ENCODE data around the gene ABCC11.

Gene ABCC11

GRCh38 chr16:48157302-48157701 lies 90.0 kb downstream of the ABCC11 start:
- POLR2A ChIA-PET = no interaction called here
- no peak for DNase-seq (ENCODE audit: extremely low spot score)
- TF ChIP-seq L3MBTL2 (conservative IDR thresholded peaks at IDR 0.05) (no peak), LEF1 (IDR thresholded peaks at IDR 0.05; ENCODE audit: borderline replicate concordance) (no peak), NFRKB (IDR thresholded peaks at IDR 0.05) (no peak), HDGF (IDR thresholded peaks at IDR 0.05; ENCODE audit: borderline replicate concordance) (no peak)
- CTCF ChIA-PET = interaction anchor here (0.9 kb wide), 1 partner anchor 17 kb away, joined by 3 read pairs; no protein-coding TSS in a partner anchor

- POLR2A ChIA-PET = no interaction called here
- TF ChIP-seq HDGF (IDR thresholded peaks at IDR 0.05; ENCODE audit: borderline replicate concordance) (no peak), L3MBTL2 (conservative IDR thresholded peaks at IDR 0.05) (peak; percentile 74)
- peak; percentile 78 for DNase-seq (ENCODE audit: extremely low spot score)
- CTCF ChIA-PET = interaction anchor here (0.9 kb wide), 1 partner anchor 17 kb away, joined by 3 read pairs; no protein-coding TSS in a partner anchor
These were observed 90.5 kb downstream of the ABCC11 start for GRCh38 chr16:48156790-48157209.

GRCh38 chr16:48155926-48156789 lies 91.2 kb downstream of the ABCC11 start, which contains the start of gene ABCC12:
ABCC12 (minus strand) TSS chr16:48155993; CDS start chr16:48146424, 9,569 bp downstream.
- ChIA-PET CTCF (interaction anchor here (0.6 kb wide), 1 partner anchor 204 kb away, joined by 3 read pairs; no protein-coding TSS in a partner anchor), POLR2A (no interaction called here)
- DNase-seq (ENCODE audit: extremely low spot score) = no peak
- TF ChIP-seq SUZ12 (IDR thresholded peaks at IDR 0.05) (no peak), L3MBTL2 (conservative IDR thresholded peaks at IDR 0.05) (no peak), ARNT (IDR thresholded peaks at IDR 0.05) (no peak), NFRKB (IDR thresholded peaks at IDR 0.05) (no peak), HDGF (IDR thresholded peaks at IDR 0.05; ENCODE audit: borderline replicate concordance) (no peak), SP1 (IDR thresholded peaks at IDR 0.05) (no peak), CTBP1 (IDR thresholded peaks at IDR 0.05; ENCODE audit: borderline replicate concordance) (no peak), PKNOX1 (IDR thresholded peaks at IDR 0.05) (no peak), FOXM1 (IDR thresholded peaks at IDR 0.05; ENCODE audit: borderline replicate concordance) (no peak), BHLHE40 (IDR thresholded peaks at IDR 0.05; ENCODE audit: borderline replicate concordance) (no peak), ELF4 (IDR thresholded peaks at IDR 0.05) (no peak), FOXK2 (IDR thresholded peaks at IDR 0.05) (no peak), FOXA1 (IDR thresholded peaks at IDR 0.05) (no peak), ZNF384 (IDR thresholded peaks at IDR 0.05) (no peak), TARDBP (IDR thresholded peaks at IDR 0.05) (no peak), LEF1 (IDR thresholded peaks at IDR 0.05; ENCODE audit: borderline replicate concordance) (no peak)

GRCh38 chr16:48153774-48154173 lies 93.6 kb downstream of the ABCC11 start:
- ChIA-PET POLR2A (no interaction called here), CTCF (no interaction called here)
- no peak for TF ChIP-seq FOXM1 (IDR thresholded peaks at IDR 0.05; ENCODE audit: borderline replicate concordance)
- TF ChIP-seq HDGF (IDR thresholded peaks at IDR 0.05; ENCODE audit: borderline replicate concordance) = no peak
- no peak for TF ChIP-seq SUZ12 (IDR thresholded peaks at IDR 0.05)
- no peak for TF ChIP-seq SP1 (IDR thresholded peaks at IDR 0.05)
- no peak for TF ChIP-seq FOXA1 (IDR thresholded peaks at IDR 0.05)
- no peak for TF ChIP-seq NFRKB (IDR thresholded peaks at IDR 0.05)
- TF ChIP-seq ARNT (IDR thresholded peaks at IDR 0.05) = no peak
- TF ChIP-seq FOXK2 (IDR thresholded peaks at IDR 0.05) = no peak
- TF ChIP-seq BHLHE40 (IDR thresholded peaks at IDR 0.05; ENCODE audit: borderline replicate concordance) = no peak
- no peak for TF ChIP-seq LEF1 (IDR thresholded peaks at IDR 0.05; ENCODE audit: borderline replicate concordance)
- TF ChIP-seq L3MBTL2 (conservative IDR thresholded peaks at IDR 0.05) = no peak
- no peak for TF ChIP-seq CTBP1 (IDR thresholded peaks at IDR 0.05; ENCODE audit: borderline replicate concordance)
- TF ChIP-seq PKNOX1 (IDR thresholded peaks at IDR 0.05) = no peak
- TF ChIP-seq ELF4 (IDR thresholded peaks at IDR 0.05) = no peak
- no peak for DNase-seq (ENCODE audit: extremely low spot score)

GRCh38 chr16:48152226-48152625 lies 95.1 kb downstream of the ABCC11 start:
- DNase-seq (ENCODE audit: extremely low spot score) = no peak
- ChIA-PET CTCF (no interaction called here), POLR2A (no interaction called here)
- TF ChIP-seq ZNF384 (IDR thresholded peaks at IDR 0.05) = no peak
- no peak for TF ChIP-seq NFRKB (IDR thresholded peaks at IDR 0.05)
- no peak for TF ChIP-seq BHLHE40 (IDR thresholded peaks at IDR 0.05; ENCODE audit: borderline replicate concordance)
- TF ChIP-seq LEF1 (IDR thresholded peaks at IDR 0.05; ENCODE audit: borderline replicate concordance) = no peak
- no peak for TF ChIP-seq FOXA1 (IDR thresholded peaks at IDR 0.05)
- TF ChIP-seq CTBP1 (IDR thresholded peaks at IDR 0.05; ENCODE audit: borderline replicate concordance) = no peak

GRCh38 chr16:48150707-48151106 lies 96.6 kb downstream of the ABCC11 start:
- no peak for DNase-seq (ENCODE audit: extremely low spot score)
- POLR2A ChIA-PET = no interaction called here
- CTCF ChIA-PET = no interaction called here
- TF ChIP-seq L3MBTL2 (conservative IDR thresholded peaks at IDR 0.05) (no peak), SP1 (IDR thresholded peaks at IDR 0.05) (no peak), FOXK2 (IDR thresholded peaks at IDR 0.05) (no peak), ARNT (IDR thresholded peaks at IDR 0.05) (no peak), TARDBP (IDR thresholded peaks at IDR 0.05) (no peak), ELF4 (IDR thresholded peaks at IDR 0.05) (no peak), FOXM1 (IDR thresholded peaks at IDR 0.05; ENCODE audit: borderline replicate concordance) (no peak), CTBP1 (IDR thresholded peaks at IDR 0.05; ENCODE audit: borderline replicate concordance) (no peak), HDGF (IDR thresholded peaks at IDR 0.05; ENCODE audit: borderline replicate concordance) (no peak), SUZ12 (IDR thresholded peaks at IDR 0.05) (no peak)

GRCh38 chr16:48146710-48147109 lies 100.6 kb downstream of the ABCC11 start:
- DNase-seq (ENCODE audit: extremely low spot score) = no peak
- ChIA-PET POLR2A (no interaction called here), CTCF (no interaction called here)
- no peak for TF ChIP-seq FOXM1 (IDR thresholded peaks at IDR 0.05; ENCODE audit: borderline replicate concordance)
